Epithelial cell of proximal tubule (primary cell): ENCODE results near the gene GPR142. TPM values are rescaled to one million over a fixed set of nuclear protein-coding genes. Genes with fewer than 3 reads are reported as not detected.
A peak's percentile ranks its signal among the peaks of the same experiment; 100 is the strongest.

Source experiments
- DNase-seq: peaks from one replicate; pipeline ENCODE4 v3.0.0-alpha.2; 2011; ENCODE audit warnings: low read depth
- H3K4me3 ChIP-seq: 2 replicates; pipeline ENCODE4 v1.5.1; 2011; ENCODE audit warnings: low read depth, mild to moderate bottlenecking, low read length
- total RNA-seq: library from RNA; depleted of rRNA; stranded (reverse); fragments of >200 nt; gene quantifications from 2 replicates; pipeline ENCODE4 v1.2.3, GENCODE V29; 2015
- TF ChIP-seq, protein P1 (sequence below): conservative IDR thresholded peaks from 2 replicates; pipeline ENCODE4 v1.5.1; 2012; ENCODE audit warnings: low read depth, mild to moderate bottlenecking, low read length

GPR142 gene
- total RNA-seq, 1 donor from 2014 or later = not detected

DNA sequence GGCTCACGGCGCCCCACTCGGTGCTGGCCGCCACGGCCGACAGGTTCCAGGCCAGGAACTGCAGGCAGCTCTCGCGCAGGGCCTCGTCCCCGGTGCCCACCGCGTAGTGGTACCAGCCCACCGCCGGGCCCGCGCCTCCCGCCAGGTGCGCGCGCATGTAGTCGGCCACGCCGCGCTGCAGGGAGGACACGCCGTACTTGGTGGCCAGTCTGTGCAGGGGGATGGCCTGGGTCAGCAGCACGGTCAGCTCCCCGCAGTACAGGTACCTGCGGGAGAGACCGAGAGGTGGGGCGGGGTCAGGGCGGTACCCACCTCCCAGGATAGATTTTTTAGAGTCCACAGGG lies 9.9 kb upstream of the GPR142 start:
- DNase-seq = no peak
- TF ChIP-seq, protein P1, sequence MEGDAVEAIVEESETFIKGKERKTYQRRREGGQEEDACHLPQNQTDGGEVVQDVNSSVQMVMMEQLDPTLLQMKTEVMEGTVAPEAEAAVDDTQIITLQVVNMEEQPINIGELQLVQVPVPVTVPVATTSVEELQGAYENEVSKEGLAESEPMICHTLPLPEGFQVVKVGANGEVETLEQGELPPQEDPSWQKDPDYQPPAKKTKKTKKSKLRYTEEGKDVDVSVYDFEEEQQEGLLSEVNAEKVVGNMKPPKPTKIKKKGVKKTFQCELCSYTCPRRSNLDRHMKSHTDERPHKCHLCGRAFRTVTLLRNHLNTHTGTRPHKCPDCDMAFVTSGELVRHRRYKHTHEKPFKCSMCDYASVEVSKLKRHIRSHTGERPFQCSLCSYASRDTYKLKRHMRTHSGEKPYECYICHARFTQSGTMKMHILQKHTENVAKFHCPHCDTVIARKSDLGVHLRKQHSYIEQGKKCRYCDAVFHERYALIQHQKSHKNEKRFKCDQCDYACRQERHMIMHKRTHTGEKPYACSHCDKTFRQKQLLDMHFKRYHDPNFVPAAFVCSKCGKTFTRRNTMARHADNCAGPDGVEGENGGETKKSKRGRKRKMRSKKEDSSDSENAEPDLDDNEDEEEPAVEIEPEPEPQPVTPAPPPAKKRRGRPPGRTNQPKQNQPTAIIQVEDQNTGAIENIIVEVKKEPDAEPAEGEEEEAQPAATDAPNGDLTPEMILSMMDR = no peak
- no peak overlapping the region for H3K4me3 ChIP-seq

DNA sequence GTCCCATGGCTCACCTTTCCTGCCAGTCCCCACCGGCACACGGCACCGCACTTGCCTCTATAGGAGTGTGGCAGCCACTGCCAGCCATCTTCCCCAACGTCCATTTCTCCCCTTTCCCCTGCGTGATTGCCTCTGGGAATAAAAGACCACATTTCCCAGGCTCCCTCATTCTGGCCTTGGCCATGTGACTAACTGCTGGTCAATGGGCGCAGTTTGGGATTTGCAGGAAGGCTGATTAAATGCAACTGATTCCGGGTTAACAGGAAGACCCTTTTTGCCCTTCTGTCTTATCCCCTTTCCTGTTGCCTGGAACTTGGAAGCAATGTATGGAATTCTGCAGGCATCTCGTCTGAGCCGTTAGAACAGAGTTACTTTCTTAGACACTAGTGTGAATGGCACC lies 8.6 kb upstream of the GPR142 start:
- no peak for DNase-seq
- TF ChIP-seq, protein P1 = no peak
- H3K4me3 ChIP-seq = no peak overlapping the region

DNA sequence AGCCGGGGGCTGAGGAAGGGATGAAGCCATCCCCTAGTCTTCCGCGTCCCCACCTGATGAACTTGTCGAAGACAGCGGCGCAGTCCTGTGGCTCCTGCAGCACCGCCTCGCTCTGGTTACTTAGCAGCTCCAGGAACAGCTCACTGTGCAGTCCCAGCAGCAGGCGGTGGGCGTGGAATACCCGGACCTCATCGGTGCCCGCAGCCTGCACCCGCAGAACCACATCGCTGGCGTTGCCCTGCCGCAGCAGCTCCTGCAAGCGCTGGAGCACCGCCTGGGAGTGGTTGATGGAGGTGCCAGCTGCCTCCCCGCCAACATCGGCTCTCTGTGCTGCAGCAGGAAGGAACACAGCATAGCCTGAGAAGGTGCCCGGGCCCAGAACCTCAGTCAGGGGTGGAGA lies 7.4 kb upstream of the GPR142 start:
- H3K4me3 ChIP-seq = no peak overlapping the region
- no peak for DNase-seq
- TF ChIP-seq, protein P1 = no peak

DNA sequence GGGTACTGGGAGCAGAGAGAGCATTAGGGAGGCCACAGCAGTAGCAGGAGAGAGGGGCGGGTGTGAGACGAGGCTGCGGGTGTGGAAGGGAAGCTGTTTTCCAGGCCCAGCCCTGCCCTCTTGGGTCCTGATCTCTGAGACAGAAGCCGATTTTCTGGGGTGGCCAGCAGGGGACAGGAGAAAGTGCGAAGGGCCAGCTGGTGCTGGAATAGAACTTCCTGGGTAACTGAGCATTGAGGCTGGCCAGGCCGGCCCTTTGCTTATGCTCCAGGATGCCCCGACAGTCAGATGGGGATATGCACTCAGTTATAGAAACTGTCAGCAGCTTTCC lies 6.4 kb upstream of the GPR142 start:
- DNase-seq = no peak
- no peak overlapping the region for H3K4me3 ChIP-seq
- TF ChIP-seq, protein P1 = no peak

- H3K4me3 ChIP-seq = no peak within 1 kb of the TSS
- TF ChIP-seq, protein P1 = peak; percentile 71
- no peak for DNase-seq
Measured at GRCh38 chr17:74361230-74362068, 5.9 kb upstream of the GPR142 start, which contains the start of gene BTBD17. TSS of gene BTBD17 (minus strand) at chr17:74361868. CDS start at chr17:74361819, 49 bp downstream.

- no peak overlapping the region for H3K4me3 ChIP-seq
- TF ChIP-seq, protein P1 = no peak
- DNase-seq = no peak
Measured at GRCh38 chr17:74362069-74362405, 5.3 kb upstream of the GPR142 start.
